Measurements from ENCODE around the gene SEMA4F. TPM values are rescaled to one million over a fixed set of nuclear protein-coding genes. Genes with fewer than 3 reads are reported as not detected.

SEMA4F gene
- total RNA-seq, 1 donor from 2014 or later: 12.4 TPM

DNA sequence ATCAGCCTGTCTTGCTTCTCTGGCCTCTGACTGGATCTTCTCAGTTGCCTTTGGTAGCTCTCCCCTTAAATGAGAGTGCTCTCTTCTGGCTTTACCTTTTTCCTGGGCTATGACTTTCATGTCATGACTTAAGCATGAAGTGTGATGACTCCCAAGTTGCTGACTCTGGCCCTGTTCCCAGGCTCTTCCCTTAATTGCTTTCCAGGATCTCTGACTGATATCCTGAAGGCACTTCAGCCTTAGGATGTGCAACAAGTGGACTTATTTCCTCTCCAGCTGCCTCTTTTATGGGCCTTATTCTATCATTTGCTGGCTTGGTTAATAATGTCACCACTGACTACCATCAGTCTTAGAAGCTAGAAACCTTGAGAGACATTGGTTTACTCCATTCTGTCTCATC lies 17.4 kb downstream of the SEMA4F start:
- Mint-ChIP-seq H3K36me3 (ENCODE audit: low read depth) (peaks cover 7% of the 10 kb centered on the region), H3K27ac (ENCODE audit: unreplicated experiment) (no peak overlapping the region), H3K27me3 (ENCODE audit: low read depth) (no peaks in the 10 kb centered on the region), H3K4me3 (no peak overlapping the region), H3K9me3 (no peaks in the 10 kb centered on the region), H3K4me1 (peaks cover 7% of the 10 kb centered on the region)
- TF ChIP-seq, protein P1, sequence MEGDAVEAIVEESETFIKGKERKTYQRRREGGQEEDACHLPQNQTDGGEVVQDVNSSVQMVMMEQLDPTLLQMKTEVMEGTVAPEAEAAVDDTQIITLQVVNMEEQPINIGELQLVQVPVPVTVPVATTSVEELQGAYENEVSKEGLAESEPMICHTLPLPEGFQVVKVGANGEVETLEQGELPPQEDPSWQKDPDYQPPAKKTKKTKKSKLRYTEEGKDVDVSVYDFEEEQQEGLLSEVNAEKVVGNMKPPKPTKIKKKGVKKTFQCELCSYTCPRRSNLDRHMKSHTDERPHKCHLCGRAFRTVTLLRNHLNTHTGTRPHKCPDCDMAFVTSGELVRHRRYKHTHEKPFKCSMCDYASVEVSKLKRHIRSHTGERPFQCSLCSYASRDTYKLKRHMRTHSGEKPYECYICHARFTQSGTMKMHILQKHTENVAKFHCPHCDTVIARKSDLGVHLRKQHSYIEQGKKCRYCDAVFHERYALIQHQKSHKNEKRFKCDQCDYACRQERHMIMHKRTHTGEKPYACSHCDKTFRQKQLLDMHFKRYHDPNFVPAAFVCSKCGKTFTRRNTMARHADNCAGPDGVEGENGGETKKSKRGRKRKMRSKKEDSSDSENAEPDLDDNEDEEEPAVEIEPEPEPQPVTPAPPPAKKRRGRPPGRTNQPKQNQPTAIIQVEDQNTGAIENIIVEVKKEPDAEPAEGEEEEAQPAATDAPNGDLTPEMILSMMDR (conservative IDR thresholded peaks at IDR 0.05): no peak
- DNase-seq (ENCODE audit: low read depth, low spot score): no peak

DNA sequence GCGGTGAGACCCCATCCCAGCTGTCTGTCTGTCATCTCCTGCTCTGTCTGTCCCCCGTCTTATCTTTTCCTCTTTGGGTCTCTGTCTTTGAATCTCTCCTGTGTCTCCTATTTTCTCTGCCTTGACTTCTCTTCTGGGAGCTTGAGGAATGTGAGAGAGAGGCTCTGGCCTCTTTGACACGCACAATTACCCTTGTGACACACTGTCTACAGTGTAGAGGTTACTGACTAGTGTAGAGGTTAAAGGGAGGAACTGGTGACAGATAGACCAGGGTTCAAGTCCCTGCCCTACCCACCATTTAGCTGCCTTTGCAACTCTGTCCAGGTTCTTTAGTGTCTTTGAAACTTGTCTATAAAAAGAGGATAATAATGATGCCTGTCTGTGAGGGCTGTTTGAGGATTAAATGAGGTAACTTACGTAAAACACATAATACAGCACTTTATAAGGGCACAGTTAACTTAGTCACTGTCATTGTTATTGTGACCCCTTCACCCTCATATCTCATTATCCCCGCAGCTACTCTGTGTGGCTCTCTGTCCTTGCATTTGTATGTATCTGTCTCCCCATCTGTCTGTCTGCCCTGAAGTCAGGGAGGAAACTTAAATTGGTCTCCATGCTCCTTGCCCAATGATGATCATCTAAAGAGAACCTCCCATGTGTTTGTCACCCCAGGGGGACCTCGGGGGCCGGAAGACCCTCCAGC lies 19.9 kb downstream of the SEMA4F start:
- TF ChIP-seq, protein P1 (conservative IDR thresholded peaks at IDR 0.05): no peak
- Mint-ChIP-seq H3K36me3 (ENCODE audit: low read depth) (peaks cover 16% of the 10 kb centered on the region), H3K4me3 (no peak overlapping the region), H3K4me1 (peaks cover 15% of the 10 kb centered on the region), H3K9me3 (no peaks in the 10 kb centered on the region), H3K27me3 (ENCODE audit: low read depth) (no peaks in the 10 kb centered on the region), H3K27ac (ENCODE audit: unreplicated experiment) (no peak overlapping the region)
- DNase-seq (ENCODE audit: low read depth, low spot score): no peak

DNA sequence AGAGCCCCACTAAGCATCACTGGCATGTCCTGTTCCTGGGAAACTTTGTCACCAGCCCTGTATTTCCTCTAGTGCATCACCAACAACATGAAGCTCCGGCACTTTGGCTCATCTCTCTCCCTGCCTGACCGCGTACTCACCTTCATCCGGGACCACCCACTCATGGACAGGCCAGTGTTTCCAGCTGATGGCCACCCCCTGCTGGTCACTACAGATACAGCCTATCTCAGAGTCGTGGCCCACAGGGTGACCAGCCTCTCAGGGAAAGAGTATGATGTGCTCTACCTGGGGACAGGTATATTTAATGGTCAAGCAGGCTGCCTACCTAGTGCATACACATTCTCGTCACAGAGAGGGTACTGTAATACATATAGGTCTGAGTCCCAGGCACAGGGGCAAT lies 21.0 kb downstream of the SEMA4F start:
- DNase-seq (ENCODE audit: low read depth, low spot score): no peak
- no peaks in the 10 kb centered on the region for H3K27me3 Mint-ChIP-seq (ENCODE audit: low read depth)
- peaks cover 18% of the 10 kb centered on the region for H3K36me3 Mint-ChIP-seq (ENCODE audit: low read depth)
- H3K4me3 Mint-ChIP-seq: no peak overlapping the region
- no peak overlapping the region for H3K27ac Mint-ChIP-seq (ENCODE audit: unreplicated experiment)
- TF ChIP-seq, protein P1 (conservative IDR thresholded peaks at IDR 0.05): no peak
- peaks cover 17% of the 10 kb centered on the region for H3K4me1 Mint-ChIP-seq
- no peaks in the 10 kb centered on the region for H3K9me3 Mint-ChIP-seq

DNA sequence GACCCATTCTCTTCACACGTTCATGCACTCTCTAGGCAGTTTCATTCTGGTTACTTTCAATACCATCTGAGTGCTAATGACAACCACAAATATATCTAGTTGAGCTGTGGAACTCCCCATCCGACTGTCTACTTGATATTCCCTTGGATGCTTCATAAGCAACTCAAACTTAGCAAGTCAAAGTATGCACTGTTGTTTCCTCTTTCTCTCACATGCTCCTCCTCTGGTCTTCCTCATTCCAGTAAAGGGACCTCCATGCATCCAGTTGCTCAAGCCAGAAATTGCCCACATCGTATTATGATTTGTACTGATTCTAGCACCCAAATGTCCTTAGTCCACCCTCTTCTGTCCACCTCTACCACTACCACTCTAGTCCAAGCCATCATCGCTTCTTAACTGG lies 22.3 kb downstream of the SEMA4F start:
- H3K9me3 Mint-ChIP-seq: no peaks in the 10 kb centered on the region
- no peaks in the 10 kb centered on the region for H3K27me3 Mint-ChIP-seq (ENCODE audit: low read depth)
- H3K4me3 Mint-ChIP-seq: no peak overlapping the region
- DNase-seq (ENCODE audit: low read depth, low spot score): no peak
- TF ChIP-seq, protein P1 (conservative IDR thresholded peaks at IDR 0.05): no peak
- peaks cover 17% of the 10 kb centered on the region for H3K4me1 Mint-ChIP-seq
- H3K36me3 Mint-ChIP-seq (ENCODE audit: low read depth): peaks cover 22% of the 10 kb centered on the region
- H3K27ac Mint-ChIP-seq (ENCODE audit: unreplicated experiment): no peak overlapping the region

DNA sequence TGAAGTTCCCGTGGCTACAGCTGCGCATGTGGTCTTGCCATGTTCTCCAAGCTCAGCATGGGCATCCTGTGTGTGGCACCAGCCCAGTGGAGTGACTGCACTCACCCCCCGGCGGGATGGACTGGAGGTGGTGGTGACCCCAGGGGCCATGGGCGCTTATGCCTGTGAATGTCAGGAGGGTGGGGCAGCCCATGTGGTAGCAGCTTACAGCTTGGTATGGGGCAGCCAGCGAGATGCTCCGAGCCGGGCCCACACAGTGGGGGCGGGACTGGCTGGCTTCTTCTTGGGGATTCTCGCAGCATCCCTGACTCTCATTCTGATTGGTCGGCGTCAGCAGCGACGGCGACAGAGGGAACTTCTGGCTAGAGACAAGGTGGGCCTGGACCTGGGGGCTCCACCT lies 25.6 kb downstream of the SEMA4F start:
- Mint-ChIP-seq H3K27me3 (ENCODE audit: low read depth) (no peaks in the 10 kb centered on the region), H3K36me3 (ENCODE audit: low read depth) (peaks cover 22% of the 10 kb centered on the region), H3K4me3 (no peak overlapping the region), H3K4me1 (peaks cover 10% of the 10 kb centered on the region), H3K27ac (ENCODE audit: unreplicated experiment) (no peak overlapping the region), H3K9me3 (no peaks in the 10 kb centered on the region)
- DNase-seq (ENCODE audit: low read depth, low spot score): no peak
- TF ChIP-seq, protein P1 (conservative IDR thresholded peaks at IDR 0.05): no peak
